A549 (cell line): ENCODE measurements around the gene MAP4K2. TPM values are rescaled to one million over a fixed set of nuclear protein-coding genes. Genes with fewer than 3 reads are reported as not detected.

Experiments
- ATAC-seq, 2 experiments: fragments of 200-7000 bp in 1 of 2; fragments of >200 bp in 1 of 2; cut with Nextera tagmentation in 1 of 2; cut with Tn5 transposase in 1 of 2; 3 replicates each; pipeline versions ENCODE4 v1.8.0 to v1.9.1; 2018 to 2020; ENCODE audit warnings: mild to moderate bottlenecking in 1 of 2, moderate library complexity in 1 of 2
- CTCF ChIA-PET: fragments of 300-600 bp; sonication (Branson Sonifier 250); formaldehyde crosslinking; extraction: SDS; loops from one replicate; lab custom pipeline; 2021; ENCODE audit warnings: antibody characterized with exemption, inconsistent platforms; lab: Yijun Ruan, JAX
- POLR2A ChIA-PET: fragments of 350-600 bp; formaldehyde crosslinking; extraction: SDS; loops from one replicate; lab custom pipeline; 2021; ENCODE audit warnings: antibody characterized with exemption, inconsistent platforms; lab: Yijun Ruan, JAX
- DNase-seq, 2 experiments: peaks; one replicate each; pipeline versions ENCODE4 v3.0.0 to v3.0.0-alpha.2; 2011 to 2016; ENCODE audit warnings: low read depth in 1 of 2, low spot score in 1 of 2
- FAIRE-seq: peaks from 2 replicates; lab custom pipeline; 2011; peaks lifted over from hg19 to GRCh38; lab: Jason Lieb, UNC
- H3K27ac ChIP-seq, 2 experiments: fragments of >200 bp; sonication (Bioruptor Twin); formaldehyde crosslinking; 3 replicates each; pipeline ENCODE4 v1.5.1; 2016 to 2017
- H3K4me1 ChIP-seq: fragments of >200 bp; sonication (Bioruptor Twin); formaldehyde crosslinking; 3 replicates; pipeline ENCODE4 v1.6.1; 2016
- H3K4me2 ChIP-seq: fragments of >200 bp; sonication (Bioruptor Twin); formaldehyde crosslinking; 3 replicates; pipeline ENCODE4 v1.6.1; 2016
- H3K4me3 ChIP-seq: fragments of >200 bp; sonication (Bioruptor Twin); formaldehyde crosslinking; 3 replicates; pipeline ENCODE4 v1.5.1; 2016
- H3K9me3 ChIP-seq: fragments of >200 bp; sonication (Bioruptor Twin); formaldehyde crosslinking; 3 replicates; pipeline ENCODE4 v1.6.1; 2016
- CBX2 ChIP-seq: fragments of 200-600 bp; sonication (generic); IDR thresholded peaks from 2 replicates; pipeline ENCODE4 v1.6.1; 2016; ENCODE audit warnings: low read depth, mild to moderate bottlenecking, borderline replicate concordance
- CEBPB ChIP-seq, 2 experiments: fragments of >200 bp in 1 of 2; sonication (Bioruptor Twin) in 1 of 2; formaldehyde crosslinking in 1 of 2; IDR thresholded peaks; 2 replicates each; pipeline ENCODE4 v1.6.1; 2012 to 2016
- EHF ChIP-seq: fragments of 250-450 bp; sonication (Bioruptor Pico); IDR thresholded peaks from 2 replicates; pipeline ENCODE4 v1.5.0; 2020; ENCODE audit warnings: mild to moderate bottlenecking
- EP300 ChIP-seq, 2 experiments: fragments of >200 bp; sonication (Bioruptor Twin); formaldehyde crosslinking; IDR thresholded peaks; 2 replicates in 1 of 2; 3 replicates in 1 of 2; pipeline ENCODE4 v1.6.1; 2016 to 2017
- ESRRA ChIP-seq: fragments of 150-350 bp; IDR thresholded peaks from 2 replicates; pipeline ENCODE4 v1.6.1; 2014; ENCODE audit warnings: mild to moderate bottlenecking, low read length, borderline replicate concordance
- HDAC2 ChIP-seq: fragments of 200-600 bp; sonication (generic); IDR thresholded peaks from 2 replicates; pipeline ENCODE4 v1.6.1; 2016
- HES2 ChIP-seq: fragments of >200 bp; sonication (Bioruptor Twin); formaldehyde crosslinking; IDR thresholded peaks from 2 replicates; pipeline ENCODE4 v1.6.1; 2016
- HEYL ChIP-seq: fragments of 250-450 bp; sonication (Bioruptor Pico); IDR thresholded peaks from 2 replicates; pipeline ENCODE4 v1.8.0; 2021; ENCODE audit warnings: mild to moderate bottlenecking, moderate library complexity
- HOXA7 ChIP-seq: fragments of 250-450 bp; sonication (Bioruptor Pico); IDR thresholded peaks from 2 replicates; pipeline ENCODE4 v1.5.0; 2020; ENCODE audit warnings: mild to moderate bottlenecking, moderate library complexity
- JUN ChIP-seq, 2 experiments: fragments of >200 bp; sonication (Bioruptor Twin); formaldehyde crosslinking; IDR thresholded peaks; 2 replicates in 1 of 2; 3 replicates in 1 of 2; pipeline ENCODE4 v1.6.1; 2016 to 2017
- JUNB ChIP-seq: fragments of >200 bp; sonication (Bioruptor Twin); formaldehyde crosslinking; IDR thresholded peaks from 2 replicates; pipeline ENCODE4 v1.6.1; 2016
- MAFK ChIP-seq: fragments of 450-650 bp; IDR thresholded peaks from 2 replicates; pipeline ENCODE4 v1.6.1; 2014; ENCODE audit not compliant: partially characterized antibody
- MAX ChIP-seq: IDR thresholded peaks from 2 replicates; pipeline ENCODE4 v1.6.1; 2012
- NR3C1 ChIP-seq: fragments of >200 bp; sonication (Bioruptor Twin); formaldehyde crosslinking; IDR thresholded peaks from 3 replicates; pipeline ENCODE4 v1.6.1; 2017
- PHF8 ChIP-seq: fragments of 200-600 bp; sonication (generic); IDR thresholded peaks from 2 replicates; pipeline ENCODE4 v1.6.1; 2016; ENCODE audit warnings: low read depth, mild to moderate bottlenecking, antibody characterized with exemption, moderate library complexity, borderline replicate concordance
- POLR2AphosphoS2 ChIP-seq: conservative IDR thresholded peaks from 2 replicates; pipeline ENCODE4 v1.6.1; 2012; ENCODE audit warnings: low read length, improper control_type of control experiment, inconsistent platforms
- RAD21 ChIP-seq, 2 experiments: fragments of >200 bp in 1 of 2; sonication (Bioruptor Twin) in 1 of 2; formaldehyde crosslinking in 1 of 2; IDR thresholded peaks in 1 of 2; conservative IDR thresholded peaks in 1 of 2; 2 replicates in 1 of 2; 3 replicates in 1 of 2; pipeline ENCODE4 v1.6.1; 2012 to 2018; ENCODE audit warnings: inconsistent platforms in 1 of 2
- RCOR1 ChIP-seq: fragments of 150-350 bp; IDR thresholded peaks from 2 replicates; pipeline ENCODE4 v1.6.1; 2014; ENCODE audit warnings: antibody characterized with exemption, low read length, low read depth
- REST ChIP-seq: fragments of 200-600 bp; sonication (generic); IDR thresholded peaks from 2 replicates; pipeline ENCODE4 v1.6.1; 2016; ENCODE audit warnings: antibody characterized with exemption, mild to moderate bottlenecking, moderate library complexity
- RFX5 ChIP-seq: fragments of 450-650 bp; IDR thresholded peaks from 2 replicates; pipeline ENCODE4 v1.7.1; 2014; ENCODE audit warnings: antibody characterized with exemption, mild to moderate bottlenecking, moderate library complexity
- RNF2 ChIP-seq: fragments of 200-600 bp; sonication (generic); IDR thresholded peaks from 2 replicates; pipeline ENCODE4 v1.6.1; 2016; ENCODE audit warnings: low read depth, mild to moderate bottlenecking, antibody characterized with exemption, moderate library complexity, borderline replicate concordance
- SREBF2 ChIP-seq: fragments of 450-650 bp; IDR thresholded peaks from 2 replicates; pipeline ENCODE4 v1.6.1; 2014; ENCODE audit warnings: mild to moderate bottlenecking, moderate library complexity
- USF2 ChIP-seq: fragments of 450-650 bp; IDR thresholded peaks from 2 replicates; pipeline ENCODE4 v1.6.1; 2014; ENCODE audit warnings: antibody characterized with exemption
- ZFP36 ChIP-seq: fragments of 450-650 bp; IDR thresholded peaks from 2 replicates; pipeline ENCODE4 v1.6.1; 2014; ENCODE audit warnings: borderline replicate concordance; ENCODE audit not compliant: partially characterized antibody
- WGBS: methylation state at CpG from one replicate; pipeline ENCODE4 v1.1.6; 2017; ENCODE audit errors: missing lambda C conversion rate; 5-methylcytosine and 5-hydroxymethylcytosine counted together
- polyA plus RNA-seq, 4 experiments: library from polyadenylated mRNA; depleted of rRNA in 3 of 4; stranded (reverse); fragments of >200 nt; fragmentation: RNase III in 1 of 4; extraction: RNeasy Plus Mini Kit Qiagen cat#74134 plus additional on column Dnase treatment in 1 of 4; gene quantifications; 2 replicates in 3 of 4; 3 replicates in 1 of 4; pipeline ENCODE4 v1.2.3, GENCODE V29; 2011 to 2017

The MAP4K2 gene
- polyA plus RNA-seq, 2 of the 4 experiments (the other 2 are of a cell fraction) = 9.4 to 9.9 TPM

- no peak for FAIRE-seq
- Histone ChIP-seq H3K4me1 (peaks cover 23% of the 10 kb centered on the region), H3K4me2 (peak overlapping the region; percentile 73), H3K27ac (peak overlapping the region in 1 of 2 experiments; percentile 89; a peak in 3 of 6 replicates), H3K9me3 (no peaks in the 10 kb centered on the region), H3K4me3 (no peak overlapping the region; the same call in 1 of the 3 replicates)
- ATAC-seq = no peak
- TF ChIP-seq MAFK (no peak), ESRRA (no peak), POLR2AphosphoS2 (no peak), RNF2 (no peak), HES2 (no peak), REST (no peak), MAX (no peak), NR3C1 (no peak), JUNB (no peak), PHF8 (no peak)
- ChIA-PET CTCF (interaction anchor here (1.0 to 7.8 kb wide), 6 partner anchors 8 to 239 kb away, joined by 3 to 79 read pairs (median 3); partner anchors contain the start of genes CDC42BPG and SAC3D1), POLR2A (interaction anchor here (2.7 kb wide), 1 partner anchor 23 kb away, joined by 11 read pairs; the partner anchor contains the start of gene SF1)
- no peak for DNase-seq
- 87% methylated on average over 9 of the region's 13 CpGs for WGBS
These were observed 1.2 kb downstream of the MAP4K2 start for GRCh38 chr11:64801561-64802369.

GRCh38 chr11:64801158-64801464, 1.9 kb downstream of the MAP4K2 start:
- POLR2A ChIA-PET = interaction anchor here (2.7 kb wide), 1 partner anchor 22 kb away, joined by 11 read pairs; the partner anchor contains the start of gene SF1
- CTCF ChIA-PET = interaction anchor here (1.0 to 7.8 kb wide), 4 partner anchors 13 to 311 kb away, joined by 3 to 79 read pairs (median 3); partner anchors contain the start of gene TM7SF2
- no peak overlapping the region for H3K27ac ChIP-seq

GRCh38 chr11:64800303-64801157, 2.5 kb downstream of the MAP4K2 start:
- peaks cover 23% of the 10 kb centered on the region for H3K4me1 ChIP-seq
- ChIA-PET CTCF (interaction anchor here (1.0 to 7.8 kb wide), 7 partner anchors 13 to 312 kb away, joined by 3 to 79 read pairs (median 5); partner anchors contain the start of genes ARL2, CDC42BPG and TM7SF2), POLR2A (interaction anchor here (2.7 kb wide), 1 partner anchor 22 kb away, joined by 11 read pairs; the partner anchor contains the start of gene SF1)
- no peak overlapping the region for H3K4me2 ChIP-seq
- no peaks in the 10 kb centered on the region for H3K9me3 ChIP-seq
- TF ChIP-seq HOXA7 (CRISPR knock-in tag) = no peak
- TF ChIP-seq HES2 = no peak
- no peak for TF ChIP-seq JUN (IDR thresholded peaks at IDR 0.05)
- no peak for TF ChIP-seq USF2
- no peak for TF ChIP-seq HEYL (CRISPR knock-in tag)
- TF ChIP-seq ZFP36 = no peak
- no peak for TF ChIP-seq CEBPB (IDR thresholded peaks at IDR 0.05)
- TF ChIP-seq RAD21 (conservative IDR thresholded peaks at IDR 0.05 in 1 of 2, IDR thresholded peaks at IDR 0.05 in 1 of 2) = no peak
- TF ChIP-seq EP300 (IDR thresholded peaks at IDR 0.05) = no peak
- no peak for TF ChIP-seq NR3C1
- TF ChIP-seq CBX2 = no peak
- TF ChIP-seq HDAC2 = no peak
- no peak for TF ChIP-seq EHF (CRISPR knock-in tag)
- no peak for TF ChIP-seq RFX5
- TF ChIP-seq RCOR1 = no peak
- no peak for DNase-seq
- ATAC-seq = no peak
- H3K27ac ChIP-seq = peak overlapping the region in 1 of 2 experiments; percentile 26; a peak in 2 of 6 replicates
- H3K4me3 ChIP-seq = no peak overlapping the region
- no peak for FAIRE-seq
- WGBS = 86% methylated on average over 19 of the region's 26 CpGs

More at GRCh38 chr11:64801158-64801464, 1.9 kb downstream of the MAP4K2 start:
- no peak for TF ChIP-seq ZFP36
- no peak for TF ChIP-seq RCOR1
- no peak for TF ChIP-seq SREBF2
- ATAC-seq = no peak
- H3K4me3 ChIP-seq = no peak overlapping the region
- WGBS = 92% methylated on average over 2 of the region's 9 CpGs
- DNase-seq = no peak
- H3K4me2 ChIP-seq = no peak overlapping the region
- no peaks in the 10 kb centered on the region for H3K9me3 ChIP-seq
- H3K4me1 ChIP-seq = peaks cover 23% of the 10 kb centered on the region
- no peak for FAIRE-seq
